A549 (cell line): Measurements from ENCODE around the gene PCDH10.

Experiments
- GATA3 ChIP-seq: IDR thresholded peaks from 2 replicates; pipeline ENCODE4 v1.6.1; 2012; ENCODE audit warnings: borderline replicate concordance
- MAFK ChIP-seq: fragments of 450-650 bp; IDR thresholded peaks from 2 replicates; pipeline ENCODE4 v1.6.1; 2014; ENCODE audit not compliant: partially characterized antibody
- RAD21 ChIP-seq, 2 experiments: fragments of >200 bp in 1 of 2; sonication (Bioruptor Twin) in 1 of 2; formaldehyde crosslinking in 1 of 2; IDR thresholded peaks in 1 of 2; conservative IDR thresholded peaks in 1 of 2; 2 replicates in 1 of 2; 3 replicates in 1 of 2; pipeline ENCODE4 v1.6.1; 2012 to 2018; ENCODE audit warnings: inconsistent platforms in 1 of 2
- SREBF2 ChIP-seq: fragments of 450-650 bp; IDR thresholded peaks from 2 replicates; pipeline ENCODE4 v1.6.1; 2014; ENCODE audit warnings: mild to moderate bottlenecking, moderate library complexity
- TF ChIP-seq, protein P1 (sequence below): fragments of >200 bp; sonication (Bioruptor Twin); formaldehyde crosslinking; IDR thresholded peaks from 3 replicates; pipeline ENCODE4 v1.5.1; 2016

DNA sequence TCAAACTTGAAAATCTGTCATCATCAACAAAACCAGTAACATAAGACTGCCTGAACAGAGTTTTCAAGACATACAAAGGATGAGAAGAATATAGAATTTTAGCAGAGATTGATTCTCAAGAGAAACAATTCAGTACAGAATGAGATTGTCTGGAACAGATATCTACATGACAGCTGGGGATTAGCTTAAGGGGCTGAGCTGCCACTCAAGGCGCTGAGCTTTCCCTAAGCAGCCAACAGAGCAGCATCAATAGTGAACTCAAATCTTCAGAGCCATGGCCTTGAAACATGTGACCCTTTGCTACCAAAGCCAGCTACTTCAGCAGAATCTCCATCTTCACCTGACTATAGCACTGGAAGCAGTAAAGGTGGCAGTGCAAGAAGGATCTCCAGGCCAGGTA lies 24.3 kb upstream of the PCDH10 start:
- TF ChIP-seq, protein P1, sequence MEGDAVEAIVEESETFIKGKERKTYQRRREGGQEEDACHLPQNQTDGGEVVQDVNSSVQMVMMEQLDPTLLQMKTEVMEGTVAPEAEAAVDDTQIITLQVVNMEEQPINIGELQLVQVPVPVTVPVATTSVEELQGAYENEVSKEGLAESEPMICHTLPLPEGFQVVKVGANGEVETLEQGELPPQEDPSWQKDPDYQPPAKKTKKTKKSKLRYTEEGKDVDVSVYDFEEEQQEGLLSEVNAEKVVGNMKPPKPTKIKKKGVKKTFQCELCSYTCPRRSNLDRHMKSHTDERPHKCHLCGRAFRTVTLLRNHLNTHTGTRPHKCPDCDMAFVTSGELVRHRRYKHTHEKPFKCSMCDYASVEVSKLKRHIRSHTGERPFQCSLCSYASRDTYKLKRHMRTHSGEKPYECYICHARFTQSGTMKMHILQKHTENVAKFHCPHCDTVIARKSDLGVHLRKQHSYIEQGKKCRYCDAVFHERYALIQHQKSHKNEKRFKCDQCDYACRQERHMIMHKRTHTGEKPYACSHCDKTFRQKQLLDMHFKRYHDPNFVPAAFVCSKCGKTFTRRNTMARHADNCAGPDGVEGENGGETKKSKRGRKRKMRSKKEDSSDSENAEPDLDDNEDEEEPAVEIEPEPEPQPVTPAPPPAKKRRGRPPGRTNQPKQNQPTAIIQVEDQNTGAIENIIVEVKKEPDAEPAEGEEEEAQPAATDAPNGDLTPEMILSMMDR: no peak
- TF ChIP-seq RAD21 (conservative IDR thresholded peaks at IDR 0.05 in 1 of 2, IDR thresholded peaks at IDR 0.05 in 1 of 2) (no peak), MAFK (no peak), GATA3 (no peak), SREBF2 (no peak)
